GM19372 (cell line): Measurements from ENCODE around the gene PARN.

Experiments used
- ATAC-seq: cut with Tn5 transposase; IDR thresholded peaks from one replicate; pipeline ENCODE4 v1.9.1; 2021; ENCODE audit warnings: mild to moderate bottlenecking, low read depth, moderate library complexity; ENCODE audit not compliant: unreplicated experiment

The PARN gene

DNA sequence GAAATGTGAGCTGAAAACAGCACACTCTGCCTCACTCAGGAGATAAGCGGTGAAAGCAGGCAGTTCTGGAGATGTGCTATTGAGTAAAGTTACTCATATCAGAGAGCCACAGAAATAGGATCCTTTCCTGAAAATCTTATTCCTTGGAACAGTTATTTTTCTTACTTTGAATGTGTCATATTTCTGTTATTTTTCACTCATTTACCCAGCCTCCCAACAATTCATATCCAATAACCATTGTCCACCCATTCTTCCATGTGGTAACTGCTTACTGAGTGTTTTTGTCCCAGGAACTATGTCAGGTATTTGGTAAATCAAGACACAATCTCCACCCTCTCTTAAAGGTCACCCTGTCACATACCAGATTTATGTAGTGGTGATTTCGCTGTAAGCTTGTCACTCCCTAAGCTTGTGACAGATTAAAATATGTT is 144.9 kb downstream of the PARN start:
- ATAC-seq = no peak

DNA sequence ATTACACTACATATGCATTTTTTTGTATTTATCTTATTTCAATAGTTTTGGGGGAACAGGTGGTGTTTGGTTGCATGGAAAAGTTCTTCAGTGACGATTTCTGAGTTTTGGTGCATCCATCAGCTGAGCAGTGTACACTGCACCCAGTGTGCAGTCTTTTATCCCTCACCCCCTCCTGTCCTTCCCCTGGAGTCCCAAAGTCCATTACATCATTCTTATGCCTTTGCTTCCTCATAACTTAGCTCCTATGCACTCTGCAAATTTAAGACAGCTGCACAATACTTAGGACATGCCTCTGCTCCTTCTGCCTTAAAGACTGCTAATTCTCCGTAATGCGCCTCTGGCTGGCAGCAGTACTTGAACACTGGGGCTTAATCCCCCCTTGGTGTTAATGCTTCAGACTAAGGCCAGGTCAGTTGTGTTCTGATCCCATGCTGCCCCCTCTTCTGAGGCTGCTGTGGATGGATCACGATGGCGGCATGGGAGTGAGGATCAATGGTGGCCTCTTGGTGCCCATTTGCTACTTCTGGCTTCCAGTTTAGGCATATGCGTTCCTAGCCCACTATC is 146.2 kb downstream of the PARN start:
- no peak for ATAC-seq

DNA sequence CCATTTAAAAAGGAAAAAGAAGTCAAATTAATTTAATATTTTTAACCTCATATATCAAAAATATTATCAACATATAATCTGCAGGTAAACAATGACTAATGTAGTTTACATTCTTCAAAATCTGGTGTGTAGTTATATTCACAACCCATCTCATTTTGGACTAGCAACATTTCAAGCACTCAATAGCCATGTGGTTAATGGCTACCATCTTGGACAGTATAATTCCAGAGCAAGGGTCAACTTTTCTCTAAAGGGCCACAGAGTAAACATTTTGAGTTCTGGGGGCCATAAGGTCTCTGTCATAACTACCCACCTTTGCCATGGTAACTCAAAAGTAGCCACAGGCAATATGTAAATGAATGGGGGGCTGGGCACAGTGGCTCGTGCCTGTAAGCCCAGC is 153.9 kb downstream of the PARN start:
- ATAC-seq = no peak

DNA sequence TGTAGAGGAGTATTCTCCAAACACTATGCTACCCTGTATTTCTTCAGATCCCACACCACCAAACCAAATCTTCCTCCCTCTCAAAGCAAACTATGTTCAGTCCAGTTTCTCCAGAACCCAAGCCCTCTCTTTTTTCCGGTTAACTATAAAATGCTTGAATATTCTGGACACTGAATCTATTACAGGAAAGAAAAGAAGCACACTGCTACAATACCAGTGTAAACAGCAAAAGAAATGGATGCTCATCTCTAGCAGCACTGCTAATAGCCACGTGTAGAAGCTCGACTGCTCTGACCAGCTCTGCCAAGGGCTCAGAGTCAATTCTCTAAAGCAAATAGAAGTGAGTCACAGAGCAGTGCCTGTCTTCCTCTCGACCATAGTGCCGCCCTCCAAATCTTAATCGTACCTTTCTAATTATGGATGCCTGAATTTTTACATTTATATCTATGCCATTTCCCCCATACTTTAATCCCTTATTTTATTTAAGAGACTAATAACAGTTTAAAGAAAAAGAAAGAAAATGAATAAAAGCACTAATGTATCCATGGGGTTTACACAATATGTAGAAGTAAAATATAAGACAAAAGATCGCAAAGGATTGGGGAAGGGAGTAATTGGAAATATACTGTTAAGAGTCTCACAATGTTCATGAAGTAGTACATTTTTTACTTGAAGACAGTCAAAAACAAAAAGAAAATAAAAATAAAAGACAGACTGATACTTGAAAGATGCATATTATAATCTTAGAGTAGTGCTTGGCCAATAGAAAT is 154.5 kb downstream of the PARN start:
- no peak for ATAC-seq

DNA sequence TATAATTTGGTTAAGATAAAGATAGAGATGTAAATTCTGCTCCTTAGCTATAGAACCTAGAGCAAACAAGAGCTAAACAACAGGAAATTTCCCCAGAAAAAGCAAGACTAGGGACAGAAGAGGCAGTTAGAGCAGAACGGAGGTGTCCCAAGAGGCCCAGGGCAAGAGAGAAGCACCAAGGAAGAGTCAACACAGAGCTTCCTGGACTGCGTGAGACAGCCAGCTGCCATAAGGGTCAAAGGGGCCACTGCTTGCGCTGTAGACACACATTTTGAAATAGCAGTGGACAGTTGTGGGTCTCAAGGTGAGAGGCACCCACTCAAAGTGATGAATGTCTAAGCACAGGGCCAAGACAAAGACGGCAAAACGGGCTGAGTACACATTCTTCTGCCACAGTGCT is 156.6 kb downstream of the PARN start:
- ATAC-seq = no peak

DNA sequence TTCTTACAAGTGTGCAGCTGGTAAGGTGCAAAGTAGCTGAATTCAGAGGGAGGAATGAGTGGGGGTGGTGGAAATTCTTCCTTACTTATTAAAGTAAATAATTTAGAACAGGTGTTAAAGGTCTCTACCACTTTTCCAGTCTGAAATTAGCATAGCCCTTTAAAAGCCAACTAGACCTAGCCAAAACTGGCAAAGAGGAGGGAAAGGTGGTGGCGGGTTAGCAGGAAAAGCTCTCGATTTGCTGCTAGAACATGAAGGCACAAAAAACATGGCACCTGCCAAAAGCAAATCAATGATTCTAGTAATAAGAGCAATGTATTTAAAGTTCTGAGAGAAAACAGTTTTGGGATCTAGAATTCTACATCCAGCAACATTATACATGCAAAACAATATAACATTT is 157.7 kb downstream of the PARN start:
- ATAC-seq = no peak

DNA sequence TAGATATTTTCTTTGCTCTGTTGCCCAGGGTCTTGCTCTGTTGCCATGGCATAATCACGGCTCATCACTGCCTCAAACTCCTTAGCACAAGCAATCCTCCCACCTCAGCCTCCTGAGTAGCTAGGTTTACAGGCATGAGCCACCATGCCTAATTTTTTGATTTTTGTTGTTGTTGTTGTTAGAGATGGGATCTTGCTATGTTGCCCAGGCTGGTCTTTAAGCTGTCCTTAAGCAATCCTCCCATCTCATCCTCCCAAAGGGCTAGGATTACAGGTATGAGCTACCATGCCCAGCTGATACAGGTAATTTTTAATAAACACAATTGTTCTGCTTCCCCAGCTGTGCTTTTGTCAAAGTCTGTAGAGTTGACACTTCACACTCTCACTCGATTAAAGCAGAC is 159.3 kb downstream of the PARN start:
- ATAC-seq = no peak

DNA sequence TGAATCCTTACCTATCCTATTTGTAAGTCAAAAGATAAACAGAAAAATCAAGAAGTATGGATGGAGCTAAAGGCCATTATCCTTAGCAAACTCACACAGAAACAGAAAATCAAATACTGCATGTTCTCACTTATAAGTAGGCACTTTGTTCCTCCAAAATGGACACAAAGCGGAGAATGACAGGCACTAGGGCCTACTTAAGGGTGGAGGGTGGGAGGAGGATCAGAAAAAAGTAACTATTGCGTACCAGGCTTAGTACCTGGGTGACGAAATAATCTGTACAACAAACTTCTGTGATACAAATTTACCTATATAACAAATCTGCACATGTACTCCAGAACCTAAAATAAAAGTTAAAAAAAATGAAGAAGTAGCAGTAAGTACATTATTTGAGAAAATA is 164.3 kb downstream of the PARN start:
- no peak for ATAC-seq

DNA sequence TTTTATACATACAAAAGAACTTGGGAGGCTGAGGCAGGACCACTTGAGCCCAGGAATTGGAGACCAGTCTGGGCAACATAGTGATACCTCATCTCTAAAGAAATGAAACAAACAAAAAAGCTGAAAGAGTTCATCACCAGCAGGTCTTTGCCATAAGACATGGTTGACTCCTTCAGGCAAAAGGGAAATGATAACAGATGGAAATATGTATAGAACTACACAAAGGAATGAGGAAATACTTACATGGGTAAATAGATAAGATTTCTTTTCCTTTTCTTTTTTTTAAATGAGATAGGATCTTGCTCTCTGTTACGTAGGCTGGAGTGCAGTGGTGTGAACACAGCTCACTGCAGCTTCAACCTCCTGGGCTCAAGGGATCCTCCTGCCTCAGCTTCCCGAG is 165.3 kb downstream of the PARN start:
- no peak for ATAC-seq

DNA sequence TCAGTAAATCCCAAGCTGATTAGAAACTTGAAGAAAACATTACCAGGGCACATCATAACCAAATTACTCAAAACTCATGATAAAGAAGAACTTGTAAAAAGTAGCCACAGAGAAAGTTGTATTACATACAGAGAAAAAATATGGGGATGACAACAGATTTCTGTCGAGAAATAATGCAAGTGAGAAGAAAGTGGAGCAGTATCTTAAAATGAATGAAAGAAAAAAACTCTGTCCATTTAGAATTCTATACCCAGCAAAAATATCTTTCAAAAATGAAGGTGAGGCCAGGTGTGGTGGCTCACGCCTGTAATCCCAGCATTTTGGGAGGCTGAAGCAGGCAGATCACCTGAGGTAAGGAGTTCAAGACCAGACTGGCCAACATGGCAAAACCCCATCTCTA is 165.9 kb downstream of the PARN start:
- no peak for ATAC-seq

DNA sequence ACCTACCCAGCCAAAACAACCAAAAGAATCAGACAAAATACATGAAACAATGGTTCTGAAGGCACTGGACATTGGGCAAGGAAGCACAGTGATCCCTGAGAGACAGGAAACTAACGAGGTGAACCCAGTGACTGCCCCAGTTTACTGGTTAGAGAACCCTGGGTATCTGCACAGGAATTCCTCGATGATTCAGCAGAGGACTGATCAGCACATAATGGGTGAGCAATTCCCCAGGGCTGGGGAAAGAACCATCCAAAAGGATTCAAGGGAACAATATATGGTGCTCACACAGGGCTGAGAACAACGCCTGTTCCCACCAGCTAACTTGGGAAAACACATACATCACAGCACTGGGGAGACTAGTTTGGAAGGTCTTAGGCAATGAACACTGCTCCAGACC is 167.2 kb downstream of the PARN start:
- no peak for ATAC-seq

DNA sequence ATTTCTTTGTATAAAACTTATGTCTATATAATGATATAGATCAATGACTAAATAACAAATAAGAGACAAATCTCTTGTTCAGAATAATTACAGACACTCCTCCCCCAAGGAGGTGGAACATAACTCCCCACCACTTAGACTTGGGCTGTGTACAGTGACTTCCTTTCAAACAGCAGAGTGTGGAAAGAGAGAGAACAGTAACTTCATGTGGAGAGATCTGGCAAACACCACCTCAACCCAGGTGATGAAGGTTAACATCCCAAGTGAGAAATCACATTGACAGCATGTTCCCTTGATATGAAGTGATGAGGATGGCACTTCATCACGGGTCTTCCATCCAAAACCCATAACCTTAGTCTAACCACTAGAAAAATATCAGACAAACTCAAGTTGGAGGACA is 169.3 kb downstream of the PARN start:
- no peak for ATAC-seq

DNA sequence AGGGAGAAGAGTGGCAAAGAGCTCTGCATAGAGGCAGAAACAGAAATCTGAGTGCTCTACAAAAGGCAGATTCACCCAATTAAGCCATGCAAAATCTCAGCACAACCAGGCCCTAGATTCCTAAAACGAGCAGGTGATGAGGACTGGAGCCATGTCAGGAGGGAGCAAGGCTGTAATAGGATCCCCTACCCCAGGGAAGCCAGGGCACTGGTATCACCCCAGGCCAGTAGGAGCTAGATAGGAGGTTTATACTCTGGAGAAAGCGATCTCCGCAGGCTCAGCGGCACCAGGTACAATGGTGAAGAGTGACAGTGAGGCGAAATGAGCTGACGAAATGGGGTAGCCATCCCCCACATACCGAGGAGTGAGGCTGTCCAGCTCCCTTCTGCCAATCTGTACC is 171.5 kb downstream of the PARN start:
- no peak for ATAC-seq

DNA sequence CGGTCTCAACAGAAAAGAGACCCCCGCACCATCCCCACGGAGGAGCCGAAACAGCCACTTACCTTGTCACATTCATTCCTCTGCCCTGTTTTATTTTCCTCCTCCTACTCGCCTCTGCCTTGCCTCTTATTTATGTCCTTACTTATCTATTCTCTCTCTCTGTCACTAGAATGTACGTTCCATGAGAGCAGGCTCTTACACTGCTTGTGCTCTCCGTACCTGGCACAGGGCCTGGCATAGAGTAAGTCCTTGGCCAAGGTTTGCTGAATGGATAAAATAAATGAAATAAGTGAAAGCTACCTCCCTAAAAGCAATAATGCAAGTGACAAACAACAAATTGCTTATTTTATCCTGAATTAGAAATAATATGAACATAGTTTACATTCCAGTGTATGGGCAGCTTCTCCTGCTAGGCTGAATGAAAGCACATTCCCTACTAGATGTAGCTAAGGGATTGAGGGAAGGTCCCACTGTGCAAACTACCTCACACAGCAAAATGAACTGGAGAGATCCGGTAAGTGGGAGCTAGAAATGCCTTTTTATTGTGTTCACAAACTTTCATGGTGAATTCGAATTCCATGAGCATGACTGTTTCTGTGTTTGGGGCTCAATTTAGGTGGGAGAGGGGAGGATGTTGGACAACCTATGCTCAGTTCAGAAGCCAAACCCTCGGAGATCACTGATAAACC is 173.1 kb downstream of the PARN start:
- no peak for ATAC-seq

DNA sequence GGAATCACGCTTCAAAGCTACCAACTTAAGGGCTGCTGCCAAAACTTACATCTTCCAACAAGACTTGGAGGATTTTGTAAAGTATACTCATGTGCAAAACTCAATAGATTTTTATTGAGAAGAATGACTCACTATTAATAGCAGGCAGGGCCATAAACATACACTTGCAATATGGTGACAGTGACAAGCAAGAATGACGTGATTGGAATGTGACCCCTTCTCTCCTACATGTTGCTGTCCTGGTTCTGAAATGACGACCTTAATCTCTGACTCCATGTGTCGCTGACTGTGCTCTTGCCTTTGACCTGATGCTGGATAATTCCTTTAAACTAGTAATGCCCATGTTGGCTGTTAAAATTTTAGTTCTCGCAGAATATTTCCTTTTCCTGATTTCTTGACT is 174.5 kb downstream of the PARN start:
- ATAC-seq = no peak

DNA sequence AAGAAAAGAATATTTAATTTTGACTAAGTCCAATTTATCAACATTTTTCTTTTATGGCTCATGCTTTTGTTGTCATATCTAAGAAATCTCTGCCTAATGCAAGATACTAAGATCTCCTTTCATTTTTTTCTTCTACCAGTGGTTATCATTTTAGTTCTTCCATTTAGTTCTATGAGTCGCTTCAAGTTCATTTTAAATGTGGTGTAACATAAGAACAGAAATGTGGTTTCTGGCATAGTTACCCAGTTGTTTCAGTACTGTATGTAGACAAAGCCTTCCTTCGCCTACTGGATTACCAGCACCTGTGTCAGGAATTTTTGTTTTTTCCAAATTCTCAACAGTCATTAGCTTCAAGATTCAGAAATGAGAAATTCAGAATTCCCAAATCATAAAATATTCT is 175.7 kb downstream of the PARN start:
- ATAC-seq = no peak

DNA sequence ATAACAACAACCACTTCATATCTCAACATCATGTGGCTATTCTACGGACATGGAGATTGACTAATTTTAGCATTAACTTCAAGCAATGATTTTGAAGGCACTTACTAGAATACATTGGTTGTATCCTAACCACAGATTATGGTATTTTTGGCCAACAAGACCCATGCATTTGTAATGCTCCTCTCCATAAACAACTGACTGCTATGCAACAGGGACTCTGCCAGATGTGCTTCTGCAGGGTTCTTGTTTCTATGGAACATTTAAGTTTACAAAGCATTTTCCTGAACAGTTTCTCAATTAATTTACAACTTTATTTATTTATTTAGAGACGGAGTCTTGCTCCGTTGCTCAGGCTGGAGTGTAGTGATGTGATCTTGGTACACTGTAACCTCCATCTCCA is 178.0 kb downstream of the PARN start:
- ATAC-seq = no peak

DNA sequence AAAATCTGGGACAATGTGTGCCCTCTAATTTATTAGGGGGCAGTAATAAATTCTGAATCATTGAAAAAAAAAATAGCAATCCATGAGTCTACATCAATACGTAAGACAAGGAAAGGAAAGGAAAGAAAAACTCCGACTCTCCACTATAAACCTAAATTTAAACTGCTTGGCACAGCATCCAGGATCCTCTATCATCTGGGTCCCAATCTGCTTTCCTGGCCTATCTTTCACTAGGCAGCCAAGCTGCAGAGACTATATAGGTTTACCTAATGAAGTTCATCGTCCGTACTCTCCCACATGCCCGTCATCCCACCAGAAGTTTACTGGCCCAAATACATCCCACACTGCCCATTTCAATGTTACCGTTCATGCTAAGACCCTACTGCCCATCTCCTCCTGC is 179.2 kb downstream of the PARN start:
- no peak for ATAC-seq

DNA sequence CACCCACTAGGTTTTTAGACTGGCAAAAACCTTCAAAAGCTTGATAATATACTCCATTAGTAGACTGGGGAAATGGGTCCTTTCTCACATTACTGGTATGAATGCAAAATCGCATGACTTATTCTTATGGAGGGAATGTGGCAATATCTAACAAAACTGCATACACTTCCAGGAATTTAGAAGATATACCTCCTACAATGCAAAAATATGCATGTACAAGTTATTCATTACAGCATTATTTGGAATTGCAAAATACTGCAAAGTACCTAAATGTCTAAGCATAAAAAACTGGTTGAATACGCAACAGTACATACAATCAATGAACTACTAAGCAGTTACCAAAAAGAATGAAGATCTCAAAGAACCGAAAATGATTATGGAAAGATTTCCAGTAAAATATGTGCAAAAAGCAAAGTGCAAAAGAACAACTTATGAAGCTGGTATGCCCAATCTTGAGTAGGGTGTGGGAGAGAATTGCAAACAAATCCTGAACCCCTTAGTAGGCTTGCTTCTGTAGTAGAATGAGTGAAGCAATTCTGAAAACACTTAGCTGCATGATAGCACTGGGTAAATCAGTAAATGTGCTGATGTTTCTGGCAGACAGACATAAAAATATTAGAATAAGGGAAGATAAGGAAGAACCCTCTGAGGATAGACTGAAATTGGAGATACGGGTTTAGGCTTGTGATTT is 180.1 kb downstream of the PARN start:
- ATAC-seq = no peak

DNA sequence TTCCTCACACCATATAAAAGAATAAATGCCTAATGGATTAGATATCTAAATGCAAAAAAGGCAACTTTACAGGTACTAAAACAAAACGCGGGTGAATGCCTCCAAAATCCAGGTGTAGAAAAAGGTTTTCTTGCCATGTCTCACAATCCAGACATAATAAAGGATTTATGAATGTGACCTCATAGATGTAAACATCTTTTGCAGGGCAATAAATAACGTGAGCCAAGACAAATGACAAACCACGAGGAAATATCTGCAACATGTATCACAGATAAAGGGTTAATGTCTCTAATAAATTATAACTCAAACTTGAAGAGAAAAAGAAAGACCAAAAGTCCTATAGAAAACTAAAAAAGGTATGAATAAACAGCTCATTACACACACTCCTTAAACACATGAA is 180.7 kb downstream of the PARN start:
- no peak for ATAC-seq

DNA sequence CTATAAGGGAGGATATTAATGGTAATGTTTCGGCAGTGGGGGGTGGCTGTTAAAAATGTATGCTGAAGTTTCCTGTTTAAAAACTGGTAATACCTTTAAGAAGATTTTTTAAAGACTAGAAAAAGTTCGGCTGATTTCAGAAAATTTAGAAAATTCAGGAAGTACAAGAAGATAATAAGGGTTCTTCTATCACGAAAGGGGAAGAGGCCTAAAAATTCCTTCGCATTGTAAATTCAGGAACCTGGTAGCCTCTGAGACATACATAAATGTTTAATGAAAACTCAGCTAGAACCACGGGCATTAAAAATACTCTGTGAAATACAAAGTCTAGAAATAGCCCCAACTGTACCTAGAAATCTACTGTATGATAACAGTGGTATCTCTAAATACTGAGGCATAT is 181.2 kb downstream of the PARN start:
- ATAC-seq = no peak
